Nephron (organoid): ENCODE data around the gene CEP41.

ENCODE experiments used
- H3K27ac Mint-ChIP-seq, 3 experiments: 2 replicates each; pipeline ENCODE4 v1.8.0; 2020; ENCODE audit warnings: mixed read lengths in 3 of 3, mild to moderate bottlenecking in 2 of 3, moderate library complexity in 1 of 3
- H3K27me3 Mint-ChIP-seq: 2 replicates; pipeline ENCODE4 v1.8.0; 2021; ENCODE audit warnings: low read depth, mild to moderate bottlenecking, moderate library complexity, mixed read lengths
- H3K36me3 Mint-ChIP-seq: 2 replicates; pipeline ENCODE4 v1.8.0; 2020; ENCODE audit warnings: low read depth, mixed read lengths
- H3K4me1 Mint-ChIP-seq: 2 replicates; pipeline ENCODE4 v1.8.0; 2020; ENCODE audit warnings: mixed read lengths
- H3K4me3 Mint-ChIP-seq, 3 experiments: 2 replicates each; pipeline ENCODE4 v1.8.0; 2020; ENCODE audit warnings: mild to moderate bottlenecking in 3 of 3, mixed read lengths in 3 of 3, moderate library complexity in 2 of 3
- H3K9me3 Mint-ChIP-seq: 2 replicates; pipeline ENCODE4 v1.8.0; 2020; ENCODE audit warnings: mixed read lengths
- CTCF ChIP-seq, 3 experiments: fragments of 200-600 bp; sonication (generic); IDR thresholded peaks; one replicate each; pipeline ENCODE4 v1.5.0; 2021; ENCODE audit warnings: antibody characterized with exemption in 3 of 3; ENCODE audit not compliant: unreplicated experiment in 3 of 3

Gene CEP41

GRCh38 chr7:130384371-130384801 is 56.4 kb downstream of the CEP41 start:
- Mint-ChIP-seq H3K4me1 (peaks cover 51% of the 10 kb centered on the region), H3K27ac (peak overlapping the region in 2 of 3 experiments; percentile 65 to 80), H3K27me3 (no peaks in the 10 kb centered on the region), H3K4me3 (no peak overlapping the region), H3K9me3 (peaks cover 4% of the 10 kb centered on the region), H3K36me3 (peaks cover 4% of the 10 kb centered on the region)
- no peak for TF ChIP-seq CTCF (IDR thresholded peaks at IDR 0.05; ENCODE audit: unreplicated experiment in 3 of 3)

- Mint-ChIP-seq H3K36me3 (no peaks in the 10 kb centered on the region), H3K27me3 (no peaks in the 10 kb centered on the region), H3K4me1 (peaks cover 53% of the 10 kb centered on the region), H3K9me3 (peaks cover 4% of the 10 kb centered on the region), H3K4me3 (no peak overlapping the region), H3K27ac (peak overlapping the region in 2 of 3 experiments; percentile 53 to 87)
- no peak for TF ChIP-seq CTCF (IDR thresholded peaks at IDR 0.05; ENCODE audit: unreplicated experiment in 3 of 3)
These were observed 57.4 kb downstream of the CEP41 start for GRCh38 chr7:130383187-130383980.

GRCh38 chr7:130381468-130382312 is 59.1 kb downstream of the CEP41 start:
- Mint-ChIP-seq H3K4me3 (no peak overlapping the region), H3K27ac (peak overlapping the region; percentile 40 to 99 (median 69)), H3K27me3 (no peaks in the 10 kb centered on the region), H3K36me3 (peaks cover 4% of the 10 kb centered on the region), H3K9me3 (peaks cover 7% of the 10 kb centered on the region), H3K4me1 (peaks cover 38% of the 10 kb centered on the region)
- TF ChIP-seq CTCF (IDR thresholded peaks at IDR 0.05; ENCODE audit: unreplicated experiment in 3 of 3): no peak

- Mint-ChIP-seq H3K4me1 (peaks cover 37% of the 10 kb centered on the region), H3K27ac (peak overlapping the region; percentile 91 to 99 (median 99)), H3K27me3 (no peaks in the 10 kb centered on the region), H3K9me3 (peaks cover 14% of the 10 kb centered on the region), H3K36me3 (peaks cover 11% of the 10 kb centered on the region), H3K4me3 (peak overlapping the region in 2 of 3 experiments; percentile 15 to 20)
- TF ChIP-seq CTCF (IDR thresholded peaks at IDR 0.05; ENCODE audit: unreplicated experiment in 3 of 3): no peak
These were observed 59.9 kb downstream of the CEP41 start for GRCh38 chr7:130380861-130381455.

- H3K36me3 Mint-ChIP-seq: peaks cover 11% of the 10 kb centered on the region
- H3K27me3 Mint-ChIP-seq: no peaks in the 10 kb centered on the region
- no peak for TF ChIP-seq CTCF (IDR thresholded peaks at IDR 0.05; ENCODE audit: unreplicated experiment in 3 of 3)
- peak within 1 kb of the TSS; percentile 91 to 99 (median 99) for H3K27ac Mint-ChIP-seq
- peaks cover 17% of the 10 kb centered on the region for H3K9me3 Mint-ChIP-seq
- H3K4me1 Mint-ChIP-seq: peaks cover 32% of the 10 kb centered on the region
- peak within 1 kb of the TSS in 2 of 3 experiments; percentile 15 to 20 for H3K4me3 Mint-ChIP-seq
These were observed 60.6 kb downstream of the CEP41 start, which contains the start of gene CPA1 for GRCh38 chr7:130379921-130380860. Gene CPA1, plus strand, starts transcription at chr7:130380494. Its CDS starts 27 bp downstream, at chr7:130380521.
